NCI-H82 treated with DMSO at 0.1 percent for 48 hours (cell line): Measurements from ENCODE around the gene ANP32A.
"Not testable (repeated sequence)": the region's sequence is repeated elsewhere in the genome, so short reads cannot be mapped to it uniquely, and the experiment has no call there.

Experiments used
- DNase-seq: peaks from one replicate; lab custom pipeline; 2025; ENCODE audit not compliant: unreplicated experiment; lab: John Stamatoyannopoulos, UW

The ANP32A gene

GRCh38 chr15:68759982-68760579 is 60.6 kb downstream of the ANP32A start:
- DNase-seq = not testable (repeated sequence)

- no peak for DNase-seq
These were observed 65.0 kb downstream of the ANP32A start for GRCh38 chr15:68755731-68756130.

GRCh38 chr15:68751622-68752021 is 69.1 kb downstream of the ANP32A start:
- DNase-seq = no peak

- DNase-seq = no peak
These were observed 70.9 kb downstream of the ANP32A start for GRCh38 chr15:68749793-68750192.

DNA sequence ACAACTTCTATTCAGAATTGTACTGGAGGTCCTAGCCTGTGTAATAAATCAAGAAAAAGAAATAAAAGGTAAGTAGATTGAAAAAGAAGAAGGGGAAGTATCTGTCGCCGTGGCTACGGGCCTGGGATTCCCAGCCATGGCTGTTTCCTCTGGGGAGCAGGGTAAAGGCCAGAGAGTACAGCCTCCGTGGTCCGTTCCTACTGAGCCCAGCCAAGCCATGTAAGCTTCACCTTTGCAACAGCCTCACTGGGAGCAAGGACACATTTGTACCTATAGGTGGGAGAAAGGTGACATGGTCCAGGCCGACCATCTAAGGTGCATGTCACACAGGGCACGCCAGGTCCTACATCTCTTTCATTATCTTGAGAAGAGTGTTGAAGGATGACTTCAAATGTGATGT is 71.3 kb downstream of the ANP32A start:
- DNase-seq = no peak

DNA sequence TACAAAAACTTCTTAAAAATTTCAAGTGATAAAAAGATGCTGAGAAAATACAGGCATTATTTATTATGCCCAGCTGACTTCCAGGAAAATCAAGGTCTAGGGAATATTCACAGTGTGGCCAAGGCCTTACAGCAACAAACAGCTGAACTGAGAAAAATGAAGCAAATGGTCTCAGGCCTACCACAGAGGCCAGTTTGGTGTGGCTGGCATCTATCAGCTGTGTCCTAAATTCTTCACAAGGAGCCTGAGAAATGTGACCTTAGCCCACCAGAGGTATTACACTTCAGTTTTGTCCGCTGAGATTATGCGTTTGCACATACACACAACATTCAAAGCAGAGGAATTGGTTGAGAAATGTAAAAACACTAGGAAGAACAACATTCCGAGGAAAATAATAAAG is 77.4 kb downstream of the ANP32A start:
- no peak for DNase-seq

DNA sequence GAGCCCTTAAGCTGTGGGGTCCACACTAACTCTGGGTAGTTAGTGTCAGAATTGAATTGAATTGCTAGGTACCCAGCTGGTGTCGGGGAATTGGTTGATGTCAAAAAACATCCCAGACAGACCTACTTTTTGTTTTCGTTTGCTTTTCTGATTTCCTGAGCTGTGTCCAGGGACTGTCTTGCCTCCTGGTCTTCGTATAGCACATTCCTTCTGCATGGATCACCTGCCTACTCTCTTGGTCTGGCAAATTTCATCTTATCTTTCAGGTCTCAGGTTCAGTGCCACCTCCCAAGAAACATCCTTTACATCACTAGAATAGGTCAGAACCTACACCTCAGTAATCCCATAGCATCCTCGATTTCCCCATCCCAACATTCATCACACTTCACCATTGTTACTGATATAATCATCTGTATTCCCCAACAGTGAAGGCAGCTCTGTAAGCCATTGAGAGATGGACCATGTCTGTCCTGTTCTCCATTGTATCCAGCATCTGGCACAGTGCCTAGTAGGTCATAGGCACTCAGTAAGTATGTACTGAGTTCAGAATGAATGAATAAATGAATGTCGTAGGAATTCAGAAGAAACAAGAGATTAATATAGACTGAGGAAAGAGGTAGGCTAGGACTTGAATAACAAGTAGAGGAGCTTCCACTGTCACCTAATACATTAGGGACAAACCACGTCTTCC is 81.2 kb downstream of the ANP32A start:
- no peak for DNase-seq

DNA sequence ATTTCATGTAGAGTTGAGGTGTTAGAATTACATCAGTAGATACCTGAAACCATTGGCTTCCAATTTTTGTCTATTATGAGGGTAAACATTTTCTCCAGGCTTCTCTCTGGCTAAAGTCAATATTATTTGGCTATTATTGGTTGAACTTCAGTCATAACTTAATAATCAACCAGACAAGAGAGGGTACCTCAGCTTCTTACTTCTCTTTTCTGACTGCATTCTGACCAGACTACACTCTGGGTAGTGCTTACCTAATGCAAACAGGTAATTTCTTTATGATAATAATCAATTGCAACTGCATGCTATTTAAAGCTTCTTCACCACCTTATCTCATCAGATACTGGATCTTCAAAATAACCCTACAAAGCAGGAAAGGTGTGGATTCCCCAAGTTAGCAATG is 85.1 kb downstream of the ANP32A start:
- no peak for DNase-seq

- DNase-seq = no peak
These were observed 85.8 kb downstream of the ANP32A start for GRCh38 chr15:68734881-68735280.

- DNase-seq = no peak
These were observed 86.3 kb downstream of the ANP32A start for GRCh38 chr15:68734352-68734751.

DNA sequence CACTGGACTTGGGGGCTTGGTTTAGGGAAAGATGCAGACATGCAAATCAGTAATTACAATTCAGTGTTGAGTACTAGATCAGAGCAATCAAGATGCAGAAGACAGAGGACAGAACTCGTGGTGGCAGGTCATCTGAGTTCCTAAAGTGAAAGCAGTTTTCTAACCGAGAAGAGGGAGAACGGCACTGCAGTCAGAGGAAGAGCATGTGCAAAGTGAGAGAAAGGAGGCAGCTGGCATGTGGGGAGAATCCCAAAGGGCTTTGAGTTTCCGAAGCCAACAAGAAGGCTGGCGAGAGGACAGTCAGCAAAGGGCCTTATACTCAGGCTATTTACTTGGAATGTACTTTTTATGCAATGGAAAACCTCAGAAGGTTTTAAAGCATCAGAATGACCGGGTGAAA is 87.0 kb downstream of the ANP32A start:
- DNase-seq = no peak

DNA sequence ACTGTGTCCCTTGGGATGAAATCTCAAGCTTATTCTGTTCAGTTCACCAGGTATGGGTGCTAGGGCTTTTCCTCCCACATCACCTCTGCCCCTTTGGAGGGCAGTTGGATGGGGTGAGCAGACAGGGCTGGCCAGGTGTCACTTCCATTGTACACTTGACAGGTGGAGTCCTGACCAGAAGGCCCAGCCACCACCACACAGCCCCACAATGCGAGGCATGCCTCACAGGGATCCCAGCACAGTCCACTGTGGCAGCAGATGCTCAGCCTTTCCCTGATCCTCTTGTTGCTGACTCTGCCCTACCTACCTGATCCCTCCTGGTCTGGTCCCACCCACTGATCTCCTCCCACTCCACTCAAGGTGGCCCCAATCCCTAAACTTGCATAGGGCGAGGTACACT is 88.2 kb downstream of the ANP32A start:
- DNase-seq = no peak

GRCh38 chr15:68730976-68731897 is 89.5 kb downstream of the ANP32A start:
- no peak for DNase-seq

GRCh38 chr15:68730471-68730919 is 90.2 kb downstream of the ANP32A start:
- no peak for DNase-seq

- no peak for DNase-seq
These were observed 90.8 kb downstream of the ANP32A start for GRCh38 chr15:68729789-68730411.
